Endometrium (tissue), 2 donors: ENCODE results near the gene PRDM1.

ENCODE experiments used
- FAIRE-seq: peaks from 2 replicates; lab custom pipeline; 2012; peaks lifted over from hg19 to GRCh38; lab: Jason Lieb, UNC
- donor health status: control.
- donor health status: control.

The PRDM1 gene

GRCh38 chr6:106097411-106098231, 11.5 kb downstream of the PRDM1 start:
- FAIRE-seq: no peak

- FAIRE-seq: no peak
Observed at GRCh38 chr6:106098383-106099234, 12.5 kb downstream of the PRDM1 start.

- FAIRE-seq: no peak
Observed at GRCh38 chr6:106099235-106099537, 13.1 kb downstream of the PRDM1 start.

- no peak for FAIRE-seq
Observed at GRCh38 chr6:106100755-106101154, 14.6 kb downstream of the PRDM1 start.

- no peak for FAIRE-seq
Observed at GRCh38 chr6:106101466-106101865, 15.3 kb downstream of the PRDM1 start.

- no peak for FAIRE-seq
Observed at GRCh38 chr6:106102034-106102433, 15.9 kb downstream of the PRDM1 start.

- no peak for FAIRE-seq
Observed at GRCh38 chr6:106102967-106103727, 17.0 kb downstream of the PRDM1 start.

- FAIRE-seq: no peak
Observed at GRCh38 chr6:106103728-106104109, 17.6 kb downstream of the PRDM1 start.

GRCh38 chr6:106104476-106104875, 18.3 kb downstream of the PRDM1 start:
- FAIRE-seq: no peak

- no peak for FAIRE-seq
Observed at GRCh38 chr6:106104941-106105340, 18.8 kb downstream of the PRDM1 start.

GRCh38 chr6:106105493-106105892, 19.4 kb downstream of the PRDM1 start:
- FAIRE-seq: no peak

- FAIRE-seq: no peak
Observed at GRCh38 chr6:106106276-106107042, 20.3 kb downstream of the PRDM1 start.

GRCh38 chr6:106107043-106107613, 21.0 kb downstream of the PRDM1 start:
- no peak for FAIRE-seq

GRCh38 chr6:106108129-106108528, 22.0 kb downstream of the PRDM1 start:
- FAIRE-seq: no peak

- FAIRE-seq: no peak
Observed at GRCh38 chr6:106109029-106109428, 22.9 kb downstream of the PRDM1 start.

- FAIRE-seq: no peak
Observed at GRCh38 chr6:106110164-106110826, 24.2 kb downstream of the PRDM1 start.

- FAIRE-seq: no peak
Observed at GRCh38 chr6:106112433-106112832, 26.3 kb downstream of the PRDM1 start.

GRCh38 chr6:106113256-106113959, 27.3 kb downstream of the PRDM1 start:
- FAIRE-seq: no peak

- FAIRE-seq: no peak
Observed at GRCh38 chr6:106114492-106114891, 28.4 kb downstream of the PRDM1 start.

- no peak for FAIRE-seq
Observed at GRCh38 chr6:106115286-106115685, 29.1 kb downstream of the PRDM1 start.
